Mesenchymal stem cell (in vitro differentiated cells and primary cell): ENCODE data around the gene ZFYVE21.
A peak's percentile ranks its signal among the peaks of the same experiment; 100 is the strongest.

Experiments used
- DNase-seq: peaks from one replicate; pipeline ENCODE4 v3.0.0-alpha.2; 2013
- H2AFZ ChIP-seq: one replicate; pipeline ENCODE4 v1.6.1; 2013; ENCODE audit warnings: low read depth, mild to moderate bottlenecking, control low read depth, inconsistent platforms, low read length, moderate library complexity
- H2AK5ac ChIP-seq: 2 replicates; pipeline ENCODE4 v1.6.1; 2013; ENCODE audit warnings: low read length, moderate library complexity, mild to moderate bottlenecking, inconsistent platforms; ENCODE audit not compliant: severe bottlenecking
- H2BK120ac ChIP-seq: one replicate; pipeline ENCODE4 v1.6.1; 2013; ENCODE audit warnings: low read depth, mild to moderate bottlenecking, inconsistent platforms, low read length, moderate library complexity
- H2BK12ac ChIP-seq, 2 experiments: one replicate each; pipeline ENCODE4 v1.6.1; 2013; ENCODE audit warnings: inconsistent platforms in 2 of 2, low read length in 2 of 2, mild to moderate bottlenecking in 2 of 2, moderate library complexity in 2 of 2, control low read depth in 1 of 2
- H2BK15ac ChIP-seq: one replicate; pipeline ENCODE4 v1.6.1; 2013; ENCODE audit warnings: mild to moderate bottlenecking, low read depth, inconsistent platforms; ENCODE audit not compliant: poor library complexity, severe bottlenecking
- H2BK5ac ChIP-seq: 2 replicates; pipeline ENCODE4 v1.6.1; 2013; ENCODE audit warnings: low read depth, mild to moderate bottlenecking, low read length, control low read depth, inconsistent platforms; ENCODE audit not compliant: poor library complexity, severe bottlenecking
- H3K14ac ChIP-seq, 2 experiments: one replicate each; pipeline ENCODE4 v1.6.1; 2013; ENCODE audit warnings: inconsistent platforms in 2 of 2, low read length in 2 of 2, control low read depth in 1 of 2, mild to moderate bottlenecking in 1 of 2, moderate library complexity in 1 of 2
- H3K18ac ChIP-seq, 2 experiments: one replicate each; pipeline ENCODE4 v1.6.1; 2013; ENCODE audit warnings: inconsistent platforms in 2 of 2, low read length in 2 of 2, control low read depth in 1 of 2, low read depth in 1 of 2, mild to moderate bottlenecking in 1 of 2
- H3K23ac ChIP-seq, 2 experiments: one replicate each; pipeline ENCODE4 v1.6.1; 2013; ENCODE audit warnings: inconsistent platforms in 2 of 2, low read length in 2 of 2, mild to moderate bottlenecking in 2 of 2, moderate library complexity in 2 of 2, control low read depth in 1 of 2
- H3K27ac ChIP-seq: 2 replicates; pipeline ENCODE4 v1.5.1; 2013; ENCODE audit warnings: mild to moderate bottlenecking, moderate library complexity, low read length, control low read depth, inconsistent platforms; ENCODE audit not compliant: poor library complexity, severe bottlenecking
- H3K27me3 ChIP-seq, 2 experiments: 2 replicates each; pipeline versions ENCODE4 v1.6.1 to v1.7.0; 2013; ENCODE audit warnings: low read length in 2 of 2, mild to moderate bottlenecking in 2 of 2, moderate library complexity in 2 of 2, control low read depth in 1 of 2, inconsistent platforms in 1 of 2; ENCODE audit not compliant: control insufficient read depth in 1 of 2, insufficient read depth in 1 of 2
- H3K36me3 ChIP-seq, 2 experiments: 2 replicates each; pipeline versions ENCODE4 v1.6.1 to v1.7.0; 2013; ENCODE audit warnings: low read length in 2 of 2, control low read depth in 1 of 2, inconsistent platforms in 1 of 2, low read depth in 1 of 2, mild to moderate bottlenecking in 1 of 2; ENCODE audit not compliant: insufficient read depth in 2 of 2, control insufficient read depth in 1 of 2
- H3K4ac ChIP-seq, 2 experiments: one replicate each; pipeline ENCODE4 v1.6.1; 2013; ENCODE audit warnings: inconsistent platforms in 2 of 2, low read length in 2 of 2, mild to moderate bottlenecking in 2 of 2, moderate library complexity in 2 of 2, control low read depth in 1 of 2, low read depth in 1 of 2
- H3K4me1 ChIP-seq: 2 replicates; pipeline ENCODE4 v1.6.1; 2013; ENCODE audit warnings: low read depth, low read length, control low read depth; ENCODE audit not compliant: control insufficient read depth, insufficient read depth
- H3K4me2 ChIP-seq: 2 replicates; pipeline ENCODE4 v1.6.1; 2013; ENCODE audit warnings: low read length, mild to moderate bottlenecking, inconsistent platforms; ENCODE audit not compliant: poor library complexity, severe bottlenecking
- H3K4me3 ChIP-seq, 2 experiments: 2 replicates each; pipeline versions ENCODE4 v1.5.1 to v1.7.0; 2013; ENCODE audit warnings: low read length in 2 of 2, mild to moderate bottlenecking in 2 of 2, control low read depth in 1 of 2, low read depth in 1 of 2; ENCODE audit not compliant: insufficient read depth in 1 of 2
- H3K79me1 ChIP-seq: replicated peaks from 2 replicates; pipeline ENCODE4 v1.6.1; 2013; ENCODE audit warnings: mild to moderate bottlenecking, control low read depth, low read length, inconsistent platforms; ENCODE audit not compliant: poor library complexity, severe bottlenecking
- H3K9ac ChIP-seq: 2 replicates; pipeline ENCODE4 v1.7.0; 2013; ENCODE audit warnings: mild to moderate bottlenecking, low read length, moderate library complexity
- H3K9me3 ChIP-seq: 2 replicates; pipeline ENCODE4 v1.7.0; 2013; ENCODE audit warnings: mild to moderate bottlenecking, low read length; ENCODE audit not compliant: control insufficient read depth
- H4K8ac ChIP-seq: one replicate; pipeline ENCODE4 v1.6.1; 2013; ENCODE audit warnings: inconsistent platforms, mild to moderate bottlenecking, low read length, moderate library complexity
- H4K91ac ChIP-seq: one replicate; pipeline ENCODE4 v1.6.1; 2013; ENCODE audit warnings: mild to moderate bottlenecking, low read length, inconsistent platforms
- WGBS: methylation state at CpG from one replicate; pipeline ENCODE4 v1.1.7; 2013; ENCODE audit warnings: mixed read lengths; 5-methylcytosine and 5-hydroxymethylcytosine counted together

Gene ZFYVE21

GRCh38 chr14:103739466-103739792 lies 23.8 kb downstream of the ZFYVE21 start:
- peaks cover 8 to 54% of the 10 kb centered on the region in 2 experiments for H3K36me3 ChIP-seq
- H3K27ac ChIP-seq, result no peak overlapping the region
- no peak overlapping the region for H2BK12ac ChIP-seq
- H2BK15ac ChIP-seq, result no peak overlapping the region
- H4K91ac ChIP-seq, result no peak overlapping the region
- H3K4me1 ChIP-seq, result peaks cover 4% of the 10 kb centered on the region
- no peak overlapping the region for H3K23ac ChIP-seq
- no peak overlapping the region for H4K8ac ChIP-seq
- no peak overlapping the region for H3K4ac ChIP-seq
- 89% methylated on average over 6 of the region's 6 CpGs for WGBS
- DNase-seq, result no peak
- no peak overlapping the region for H2AK5ac ChIP-seq
- no peaks in the 10 kb centered on the region for H3K27me3 ChIP-seq
- no peaks in the 10 kb centered on the region for H3K9me3 ChIP-seq
- no peak overlapping the region for H3K18ac ChIP-seq
- H3K4me3 ChIP-seq, result no peak overlapping the region
- no peaks in the 10 kb centered on the region for H3K79me1 ChIP-seq
- H2AFZ ChIP-seq, result no peak overlapping the region
- no peak overlapping the region for H3K9ac ChIP-seq
- H3K4me2 ChIP-seq, result no peak overlapping the region
- H2BK120ac ChIP-seq, result no peak overlapping the region
- H3K14ac ChIP-seq, result no peak overlapping the region
- no peak overlapping the region for H2BK5ac ChIP-seq

- no peak overlapping the region for H4K91ac ChIP-seq
- H3K79me1 ChIP-seq, result no peaks in the 10 kb centered on the region
- no peak overlapping the region for H2BK15ac ChIP-seq
- peaks cover 4% of the 10 kb centered on the region for H3K4me1 ChIP-seq
- H4K8ac ChIP-seq, result no peak overlapping the region
- no peak for DNase-seq
- 94% methylated on average over 30 of the region's 30 CpGs for WGBS
- no peak overlapping the region for H2AFZ ChIP-seq
- no peak overlapping the region for H3K23ac ChIP-seq
- H3K36me3 ChIP-seq, result peaks cover 5 to 55% of the 10 kb centered on the region in 2 experiments
- H3K27ac ChIP-seq, result no peak overlapping the region
- no peak overlapping the region for H2BK5ac ChIP-seq
- H3K4ac ChIP-seq, result no peak overlapping the region
- no peak overlapping the region for H3K18ac ChIP-seq
- H3K14ac ChIP-seq, result no peak overlapping the region
- no peak overlapping the region for H2BK12ac ChIP-seq
- H3K27me3 ChIP-seq, result no peaks in the 10 kb centered on the region
- no peak overlapping the region for H3K4me2 ChIP-seq
- no peaks in the 10 kb centered on the region for H3K9me3 ChIP-seq
- no peak overlapping the region for H3K4me3 ChIP-seq
- H2AK5ac ChIP-seq, result no peak overlapping the region
- H3K9ac ChIP-seq, result no peak overlapping the region
- no peak overlapping the region for H2BK120ac ChIP-seq
Measured at GRCh38 chr14:103739793-103740501, 24.3 kb downstream of the ZFYVE21 start.

GRCh38 chr14:103740991-103741689 lies 25.5 kb downstream of the ZFYVE21 start:
- Histone ChIP-seq H2BK120ac (no peak overlapping the region), H2AK5ac (no peak overlapping the region), H3K4me1 (peaks cover 4% of the 10 kb centered on the region), H3K4ac (no peak overlapping the region), H4K8ac (no peak overlapping the region), H2BK15ac (no peak overlapping the region), H2BK5ac (no peak overlapping the region), H3K4me2 (no peak overlapping the region), H3K4me3 (no peak overlapping the region), H2AFZ (peak overlapping the region; percentile 32), H2BK12ac (no peak overlapping the region), H3K27ac (no peak overlapping the region), H3K27me3 (no peaks in the 10 kb centered on the region), H3K14ac (no peak overlapping the region), H4K91ac (no peak overlapping the region), H3K9me3 (no peaks in the 10 kb centered on the region), H3K79me1 (no peaks in the 10 kb centered on the region), H3K18ac (no peak overlapping the region), H3K23ac (no peak overlapping the region), H3K36me3 (peaks cover 0 to 44% of the 10 kb centered on the region in 2 experiments), H3K9ac (no peak overlapping the region)
- peak; percentile 12 for DNase-seq
- WGBS, result 71% methylated on average over 14 of the region's 14 CpGs

- H2BK15ac ChIP-seq, result no peak overlapping the region
- H2BK120ac ChIP-seq, result no peak overlapping the region
- no peak for DNase-seq
- H3K14ac ChIP-seq, result no peak overlapping the region
- no peak overlapping the region for H3K27ac ChIP-seq
- peaks cover 0 to 40% of the 10 kb centered on the region in 2 experiments for H3K36me3 ChIP-seq
- no peaks in the 10 kb centered on the region for H3K27me3 ChIP-seq
- 98% methylated on average over 8 of the region's 9 CpGs for WGBS
- H3K9me3 ChIP-seq, result no peaks in the 10 kb centered on the region
- no peak overlapping the region for H3K23ac ChIP-seq
- no peak overlapping the region for H2BK12ac ChIP-seq
- no peak overlapping the region for H4K8ac ChIP-seq
- H3K4me3 ChIP-seq, result no peak overlapping the region
- H3K4me2 ChIP-seq, result no peak overlapping the region
- H2BK5ac ChIP-seq, result no peak overlapping the region
- H2AK5ac ChIP-seq, result no peak overlapping the region
- H3K79me1 ChIP-seq, result no peaks in the 10 kb centered on the region
- no peak overlapping the region for H2AFZ ChIP-seq
- H3K4me1 ChIP-seq, result peaks cover 8% of the 10 kb centered on the region
- H3K18ac ChIP-seq, result no peak overlapping the region
- H3K4ac ChIP-seq, result no peak overlapping the region
- no peak overlapping the region for H4K91ac ChIP-seq
- no peak overlapping the region for H3K9ac ChIP-seq
Measured at GRCh38 chr14:103741876-103742275, 26.3 kb downstream of the ZFYVE21 start.
